ENCODE measurements around the gene ACBD4.

GRCh38 chr17:45172232-45172540, 36.7 kb downstream of the ACBD4 start:
- TF ChIP-seq POLR2A (IDR thresholded peaks at IDR 0.05) (no peak), CTCF (IDR thresholded peaks at IDR 0.05) (no peak)
